HUES6 (cell line): ENCODE measurements around the gene OTOP2.
"Not testable (repeated sequence)": the region's sequence is repeated elsewhere in the genome, so short reads cannot be mapped to it uniquely, and the experiment has no call there.

Experiments
- H3K27ac ChIP-seq: 2 replicates; pipeline ENCODE4 v1.7.0; 2013; ENCODE audit warnings: low read depth, mild to moderate bottlenecking, low read length, inconsistent platforms
- H3K27me3 ChIP-seq: 2 replicates; pipeline ENCODE4 v1.6.1; 2013; ENCODE audit warnings: low read length; ENCODE audit not compliant: control insufficient read depth, insufficient read depth
- H3K36me3 ChIP-seq: 2 replicates; pipeline ENCODE4 v1.6.1; 2013; ENCODE audit warnings: low read length; ENCODE audit not compliant: control insufficient read depth, insufficient read depth
- H3K4me1 ChIP-seq: 2 replicates; pipeline ENCODE4 v1.6.1; 2013; ENCODE audit warnings: low read length; ENCODE audit not compliant: control insufficient read depth, insufficient read depth
- H3K4me3 ChIP-seq: 2 replicates; pipeline ENCODE4 v1.5.1; 2013; ENCODE audit warnings: low read depth, low read length
- H3K9ac ChIP-seq: one replicate; pipeline ENCODE4 v1.6.1; 2013; ENCODE audit warnings: mild to moderate bottlenecking, low read length
- H3K9me3 ChIP-seq: 2 replicates; pipeline ENCODE4 v1.6.1; 2013; ENCODE audit warnings: low read depth, low read length; ENCODE audit not compliant: control insufficient read depth, insufficient read depth

Gene OTOP2

DNA sequence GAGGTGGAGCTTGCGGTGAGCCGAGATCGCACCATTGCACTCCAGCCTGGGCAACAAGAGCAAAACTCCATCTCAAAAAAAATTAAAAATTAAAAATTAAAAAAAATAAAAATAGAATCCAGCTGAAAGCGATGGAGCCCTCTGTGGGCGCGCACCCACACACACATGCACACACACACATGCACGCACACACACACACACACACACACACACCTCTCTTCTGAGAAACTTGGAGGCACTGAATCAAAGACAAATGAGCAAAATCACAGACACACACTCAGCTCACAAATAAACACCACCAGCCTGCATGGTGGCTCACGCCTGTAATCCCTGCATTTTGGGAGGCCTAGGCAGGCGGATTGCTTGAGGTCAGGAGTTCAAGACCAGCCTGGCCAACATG lies 21.0 kb upstream of the OTOP2 start:
- Histone ChIP-seq H3K4me1 (peaks cover 3% of the 10 kb centered on the region; the same call in 1 of the 2 replicates), H3K27ac (no peak overlapping the region), H3K36me3 (no peaks in the 10 kb centered on the region), H3K27me3 (peaks cover 11% of the 10 kb centered on the region; the same call in 1 of the 2 replicates), H3K9ac (no peak overlapping the region), H3K4me3 (no peak overlapping the region), H3K9me3 (no peaks in the 10 kb centered on the region)

DNA sequence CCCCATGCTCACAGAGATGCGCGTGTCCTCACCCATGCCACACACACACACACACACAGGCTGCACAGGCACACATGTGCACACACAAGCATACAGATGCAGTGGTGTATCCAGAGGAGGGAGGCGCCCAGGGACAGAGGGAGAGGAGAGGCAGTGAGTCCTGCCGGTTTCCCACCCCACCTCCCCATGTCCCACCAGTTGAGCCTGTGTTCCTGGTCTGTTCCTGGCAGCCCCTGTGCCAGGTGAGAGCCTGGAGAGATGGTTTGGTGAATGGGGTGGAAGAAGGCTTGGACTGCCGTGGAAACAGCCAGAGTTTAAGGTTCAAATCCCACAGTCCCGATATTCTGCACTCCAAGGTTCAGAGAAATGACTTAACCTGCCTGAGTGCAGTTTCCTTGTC lies 20.4 kb upstream of the OTOP2 start:
- H3K27me3 ChIP-seq, result peaks cover 11% of the 10 kb centered on the region; the same call in 1 of the 2 replicates
- no peaks in the 10 kb centered on the region for H3K36me3 ChIP-seq
- no peak overlapping the region for H3K4me3 ChIP-seq
- H3K27ac ChIP-seq, result no peak overlapping the region
- H3K4me1 ChIP-seq, result peaks cover 5% of the 10 kb centered on the region; the same call in 1 of the 2 replicates
- no peak overlapping the region for H3K9ac ChIP-seq
- H3K9me3 ChIP-seq, result no peaks in the 10 kb centered on the region

DNA sequence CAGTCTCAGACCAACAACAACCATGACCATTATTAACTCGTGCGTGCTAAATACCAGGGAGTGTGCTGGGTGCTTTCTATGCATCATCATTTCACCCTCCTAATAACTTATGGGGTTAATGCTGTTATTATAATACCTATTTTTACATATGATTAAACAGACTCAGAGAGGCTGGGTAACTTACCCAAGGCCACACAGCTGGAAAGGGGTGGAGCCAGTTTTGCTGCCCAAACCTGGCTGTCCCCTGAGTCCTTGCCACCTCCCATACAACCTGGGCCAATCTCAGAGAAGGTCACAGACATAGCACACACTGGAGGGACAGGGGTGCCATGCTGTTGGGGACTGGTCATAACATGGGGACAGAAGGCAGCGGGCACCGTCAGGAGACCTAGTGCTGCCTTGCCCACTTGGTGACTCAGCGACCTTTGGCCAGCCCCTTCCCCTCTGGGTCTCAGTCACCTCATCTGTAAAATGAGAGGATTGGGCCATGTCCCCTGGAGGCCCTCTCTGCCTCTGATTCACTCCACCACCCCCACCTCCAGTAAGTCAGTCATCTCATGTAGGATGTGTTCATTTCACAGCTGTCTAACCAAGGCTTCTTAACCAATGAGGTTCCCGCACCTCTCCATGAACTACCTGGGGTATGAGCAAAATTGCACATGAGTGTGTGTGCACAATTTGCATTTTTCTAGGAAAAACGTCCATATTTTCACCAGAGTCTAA lies 19.2 kb upstream of the OTOP2 start:
- no peak overlapping the region for H3K27ac ChIP-seq
- H3K9ac ChIP-seq, result no peak overlapping the region
- peaks cover 9% of the 10 kb centered on the region; the same call in 1 of the 2 replicates for H3K4me1 ChIP-seq
- H3K27me3 ChIP-seq, result peaks cover 10% of the 10 kb centered on the region; the same call in 1 of the 2 replicates
- no peaks in the 10 kb centered on the region for H3K9me3 ChIP-seq
- H3K4me3 ChIP-seq, result no peak overlapping the region
- H3K36me3 ChIP-seq, result no peaks in the 10 kb centered on the region

DNA sequence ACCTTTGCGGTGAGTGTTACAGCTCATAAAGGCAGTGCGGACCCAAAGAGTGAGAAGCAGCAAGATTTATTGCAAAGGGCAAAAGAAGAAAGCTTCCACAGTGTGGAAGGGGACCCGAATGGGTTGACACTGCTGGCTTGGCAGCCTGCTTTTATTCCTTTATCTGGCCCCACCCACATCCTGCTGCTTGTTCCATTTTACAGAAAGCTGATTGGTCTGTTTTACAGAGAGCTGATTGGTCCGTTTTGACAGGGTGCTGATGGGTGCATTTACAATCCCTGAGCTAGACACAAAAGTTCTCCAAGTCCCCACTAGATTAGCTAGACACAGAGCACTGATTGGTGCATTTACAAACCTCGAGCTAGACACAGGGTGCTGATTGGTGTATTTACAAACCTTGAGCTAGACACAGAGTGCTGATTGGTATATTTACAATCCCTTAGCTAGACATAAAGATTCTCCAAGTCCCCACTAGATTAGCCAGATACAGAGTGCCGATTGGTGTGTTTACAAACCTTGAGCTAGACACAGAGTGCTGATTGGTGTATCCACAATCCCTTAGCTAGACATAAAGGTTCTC lies 17.8 kb upstream of the OTOP2 start:
- not testable (repeated sequence) for H3K27me3 ChIP-seq, H3K4me3 ChIP-seq, H3K4me1 ChIP-seq

DNA sequence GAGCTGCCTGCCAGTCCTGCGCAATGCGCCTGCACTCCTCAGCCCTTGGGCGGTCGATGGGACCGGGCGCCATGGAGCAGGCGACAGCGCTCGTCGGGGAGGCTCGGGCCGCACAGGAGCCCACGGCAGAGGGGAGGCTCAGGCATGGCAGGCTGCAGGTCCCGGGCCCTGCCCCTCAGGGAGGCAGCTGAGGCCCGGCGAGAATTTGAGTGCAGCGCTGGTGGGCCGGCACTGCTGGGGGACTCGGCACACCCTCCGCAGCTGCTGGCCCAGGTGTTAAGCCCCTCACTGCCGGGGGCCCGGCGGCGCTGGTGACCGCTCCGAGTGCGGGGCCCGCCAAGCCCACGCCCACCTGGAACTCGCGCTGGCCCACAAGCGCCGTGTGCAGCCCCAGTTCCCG lies 17.1 kb upstream of the OTOP2 start:
- no peak overlapping the region for H3K9ac ChIP-seq
- H3K4me1 ChIP-seq, result peaks cover 9% of the 10 kb centered on the region; the same call in 1 of the 2 replicates
- H3K9me3 ChIP-seq, result no peaks in the 10 kb centered on the region
- no peaks in the 10 kb centered on the region for H3K36me3 ChIP-seq
- peaks cover 5% of the 10 kb centered on the region; the same call in 1 of the 2 replicates for H3K27me3 ChIP-seq
- H3K27ac ChIP-seq, result no peak overlapping the region
- H3K4me3 ChIP-seq, result no peak overlapping the region

More for the DNA sequence above, 17.8 kb upstream of the OTOP2 start:
- not testable (repeated sequence) for H3K36me3 ChIP-seq, H3K9ac ChIP-seq, H3K9me3 ChIP-seq, H3K27ac ChIP-seq

DNA sequence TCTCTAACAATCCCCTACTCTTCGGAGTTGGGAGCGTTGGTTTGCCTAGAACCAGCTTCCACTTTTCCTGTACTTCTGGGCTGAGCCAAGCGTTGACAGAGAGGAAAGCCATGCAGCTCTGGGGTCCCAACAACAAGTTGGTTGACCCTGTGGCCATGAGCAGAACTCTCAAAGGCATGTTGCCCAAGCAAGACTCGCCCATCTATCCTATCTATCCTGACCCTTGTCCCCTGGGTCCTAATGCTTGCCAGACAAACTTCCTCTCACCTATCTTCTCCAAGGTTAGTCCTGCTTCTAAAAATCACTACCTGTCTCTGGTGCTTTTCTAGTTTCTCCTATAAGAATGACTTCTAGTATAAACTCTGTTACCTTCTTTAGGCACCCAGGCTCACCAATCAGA lies 15.0 kb upstream of the OTOP2 start:
- not testable (repeated sequence) for H3K36me3 ChIP-seq, H3K27ac ChIP-seq, H3K9me3 ChIP-seq, H3K9ac ChIP-seq, H3K4me1 ChIP-seq, H3K27me3 ChIP-seq, H3K4me3 ChIP-seq

DNA sequence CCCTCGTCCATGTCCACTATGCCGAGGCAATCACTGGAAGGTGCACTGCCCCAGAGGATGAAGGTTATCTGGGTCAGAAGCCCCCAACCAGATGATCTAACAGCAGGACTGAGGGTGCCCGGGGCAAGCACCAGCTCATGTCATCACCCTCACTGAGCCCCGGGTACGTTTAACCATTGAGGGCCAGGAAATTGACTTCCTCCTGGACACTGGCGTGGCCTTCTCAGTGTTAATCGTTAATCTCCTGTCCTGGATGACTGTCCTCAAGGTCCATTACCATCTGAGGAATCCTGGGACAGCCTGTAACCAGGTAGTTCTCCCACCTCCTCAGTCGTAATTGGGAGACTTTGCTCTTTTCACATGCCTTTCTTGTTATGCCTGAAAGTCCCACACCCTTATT lies 12.7 kb upstream of the OTOP2 start:
- not testable (repeated sequence) for H3K4me3 ChIP-seq, H3K9ac ChIP-seq, H3K27me3 ChIP-seq, H3K4me1 ChIP-seq, H3K27ac ChIP-seq, H3K9me3 ChIP-seq, H3K36me3 ChIP-seq

DNA sequence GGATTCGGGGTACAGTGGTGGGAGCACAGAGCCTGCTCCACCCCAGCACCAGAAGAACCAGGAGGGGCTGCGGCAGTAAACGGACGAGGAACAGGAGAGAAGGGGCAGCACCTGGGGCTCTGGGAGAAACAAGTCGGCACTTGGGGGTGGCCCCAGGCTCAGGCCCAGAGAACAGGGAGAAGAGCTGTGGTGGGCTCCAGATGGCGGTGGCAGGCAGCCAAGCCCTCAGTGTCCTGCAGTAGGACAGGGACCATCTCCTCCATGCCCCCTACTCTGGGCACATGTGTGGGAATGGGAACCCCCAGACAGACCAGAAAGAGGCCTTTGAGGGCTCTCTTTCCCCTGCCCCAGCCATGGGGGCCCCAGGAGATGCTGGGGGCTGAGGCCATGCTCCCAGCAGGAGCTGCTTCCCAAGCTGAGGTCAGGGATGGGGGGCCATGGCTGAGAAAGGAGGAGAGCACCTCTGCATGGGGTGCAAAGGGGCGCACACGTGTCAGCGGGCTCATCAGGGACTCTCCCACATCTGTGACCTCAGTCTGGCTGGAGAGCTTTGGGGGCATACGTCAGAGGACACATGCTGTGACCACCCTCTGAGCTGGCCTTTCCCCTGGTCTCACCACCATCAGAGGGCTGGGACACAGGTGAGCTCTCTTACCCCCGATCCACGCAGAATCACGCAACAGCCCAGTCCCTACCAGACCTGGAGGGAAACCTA lies 7.8 kb upstream of the OTOP2 start:
- no peak overlapping the region for H3K4me3 ChIP-seq
- H3K27me3 ChIP-seq, result peaks cover 14% of the 10 kb centered on the region
- no peak overlapping the region for H3K27ac ChIP-seq
- H3K9me3 ChIP-seq, result no peaks in the 10 kb centered on the region
- no peaks in the 10 kb centered on the region for H3K36me3 ChIP-seq
- H3K9ac ChIP-seq, result no peak overlapping the region
- H3K4me1 ChIP-seq, result peaks cover 12% of the 10 kb centered on the region; the same call in 1 of the 2 replicates

DNA sequence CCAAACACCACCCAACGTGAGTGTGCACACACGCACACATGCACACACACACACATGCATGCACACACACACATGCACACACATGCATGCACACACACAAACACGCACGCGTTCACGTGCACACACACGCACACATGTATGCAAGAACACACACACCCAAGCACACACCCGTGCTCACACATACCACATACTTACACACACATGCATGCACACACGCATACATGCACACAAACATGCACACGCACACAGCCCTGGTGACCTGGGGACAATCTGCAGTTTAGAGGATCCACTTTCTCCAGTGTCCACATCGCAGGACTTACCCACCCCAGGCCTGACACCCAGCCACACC lies 7.2 kb upstream of the OTOP2 start:
- H3K4me3 ChIP-seq, result no peak overlapping the region
- no peaks in the 10 kb centered on the region for H3K9me3 ChIP-seq
- H3K27me3 ChIP-seq, result peaks cover 20% of the 10 kb centered on the region
- H3K9ac ChIP-seq, result no peak overlapping the region
- no peaks in the 10 kb centered on the region for H3K36me3 ChIP-seq
- no peak overlapping the region for H3K27ac ChIP-seq
- peaks cover 15% of the 10 kb centered on the region; the same call in 1 of the 2 replicates for H3K4me1 ChIP-seq

DNA sequence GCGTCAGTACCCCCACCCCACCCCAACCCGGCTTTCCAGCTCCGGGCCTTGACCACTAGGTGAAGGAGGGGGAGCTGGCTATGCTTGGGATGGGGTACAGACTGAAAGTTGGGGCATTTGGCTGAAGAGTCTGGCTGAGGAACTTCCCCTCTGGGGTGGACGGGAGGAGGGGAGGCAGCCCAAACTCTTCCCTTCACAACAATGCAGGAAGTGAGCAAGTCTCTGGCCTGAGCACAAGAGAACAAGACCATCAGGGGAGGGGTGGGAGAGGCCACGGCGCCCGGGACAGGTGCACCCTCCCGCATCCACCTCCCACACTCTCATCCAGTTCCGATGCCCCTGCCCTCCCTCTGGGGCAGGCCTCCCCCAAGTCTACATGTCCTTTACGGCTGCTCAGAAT lies 6.6 kb upstream of the OTOP2 start:
- Histone ChIP-seq H3K36me3 (no peaks in the 10 kb centered on the region), H3K9me3 (no peaks in the 10 kb centered on the region), H3K27ac (no peak overlapping the region), H3K27me3 (peaks cover 25% of the 10 kb centered on the region), H3K4me3 (no peak overlapping the region), H3K9ac (no peak overlapping the region), H3K4me1 (peaks cover 15% of the 10 kb centered on the region; the same call in 1 of the 2 replicates)

DNA sequence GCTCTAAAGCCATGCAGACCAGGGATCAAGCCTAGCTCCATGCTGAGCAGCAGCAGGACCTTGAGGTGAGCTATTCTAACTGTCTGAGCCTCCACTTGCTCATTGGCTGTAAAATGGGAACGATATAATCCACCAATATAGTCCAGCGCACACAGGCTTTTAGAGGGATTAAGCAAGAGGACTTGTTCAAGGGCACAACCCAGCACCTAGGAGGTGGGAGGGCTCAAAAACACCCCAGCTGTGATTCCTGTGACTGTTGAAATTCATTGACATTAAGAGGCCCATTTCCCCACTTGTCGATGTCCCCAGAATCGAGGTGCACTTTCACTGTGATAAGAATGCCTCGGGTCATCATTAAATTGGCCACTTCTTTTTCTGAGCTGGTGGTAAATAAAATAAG lies 5.2 kb upstream of the OTOP2 start:
- Histone ChIP-seq H3K4me1 (peaks cover 22% of the 10 kb centered on the region; the same call in 1 of the 2 replicates), H3K9me3 (no peaks in the 10 kb centered on the region), H3K27ac (no peak overlapping the region), H3K36me3 (no peaks in the 10 kb centered on the region), H3K27me3 (peaks cover 39% of the 10 kb centered on the region), H3K4me3 (no peak overlapping the region), H3K9ac (no peak overlapping the region)
